A549 (cell line): ENCODE results near the gene FGF18.

Experiments
- BHLHE40 ChIP-seq: IDR thresholded peaks from 2 replicates; pipeline ENCODE4 v1.6.1; 2012; ENCODE audit warnings: low read depth, low read length, inconsistent platforms
- POLR2A ChIP-seq: IDR thresholded peaks from 2 replicates; pipeline ENCODE4 v1.6.1; 2012; ENCODE audit warnings: mild to moderate bottlenecking, low read length
- TF ChIP-seq, protein P1 (sequence below): fragments of >200 bp; sonication (Bioruptor Twin); formaldehyde crosslinking; IDR thresholded peaks from 3 replicates; pipeline ENCODE4 v1.5.1; 2016

- TF ChIP-seq, protein P1, sequence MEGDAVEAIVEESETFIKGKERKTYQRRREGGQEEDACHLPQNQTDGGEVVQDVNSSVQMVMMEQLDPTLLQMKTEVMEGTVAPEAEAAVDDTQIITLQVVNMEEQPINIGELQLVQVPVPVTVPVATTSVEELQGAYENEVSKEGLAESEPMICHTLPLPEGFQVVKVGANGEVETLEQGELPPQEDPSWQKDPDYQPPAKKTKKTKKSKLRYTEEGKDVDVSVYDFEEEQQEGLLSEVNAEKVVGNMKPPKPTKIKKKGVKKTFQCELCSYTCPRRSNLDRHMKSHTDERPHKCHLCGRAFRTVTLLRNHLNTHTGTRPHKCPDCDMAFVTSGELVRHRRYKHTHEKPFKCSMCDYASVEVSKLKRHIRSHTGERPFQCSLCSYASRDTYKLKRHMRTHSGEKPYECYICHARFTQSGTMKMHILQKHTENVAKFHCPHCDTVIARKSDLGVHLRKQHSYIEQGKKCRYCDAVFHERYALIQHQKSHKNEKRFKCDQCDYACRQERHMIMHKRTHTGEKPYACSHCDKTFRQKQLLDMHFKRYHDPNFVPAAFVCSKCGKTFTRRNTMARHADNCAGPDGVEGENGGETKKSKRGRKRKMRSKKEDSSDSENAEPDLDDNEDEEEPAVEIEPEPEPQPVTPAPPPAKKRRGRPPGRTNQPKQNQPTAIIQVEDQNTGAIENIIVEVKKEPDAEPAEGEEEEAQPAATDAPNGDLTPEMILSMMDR: no peak
- no peak for TF ChIP-seq POLR2A
- no peak for TF ChIP-seq BHLHE40
Measured at GRCh38 chr5:171428809-171429542, 9.5 kb downstream of the FGF18 start.
